Activated T-cell treated with anti-CD3 and anti-CD28 coated beads for 48 hours (primary cell): ENCODE results near the gene SEMA6D.

Experiments
- DNase-seq: peaks from one replicate; pipeline ENCODE4 v3.0.0-alpha.2; 2020; ENCODE audit warnings: low read depth

The SEMA6D gene

GRCh38 chr15:47717036-47717612 is at the start of gene SEMA6D:
TSS of gene SEMA6D (plus strand) at chr15:47717505. CDS start at chr15:47759799, 42,294 bp downstream.
- DNase-seq = no peak

DNA sequence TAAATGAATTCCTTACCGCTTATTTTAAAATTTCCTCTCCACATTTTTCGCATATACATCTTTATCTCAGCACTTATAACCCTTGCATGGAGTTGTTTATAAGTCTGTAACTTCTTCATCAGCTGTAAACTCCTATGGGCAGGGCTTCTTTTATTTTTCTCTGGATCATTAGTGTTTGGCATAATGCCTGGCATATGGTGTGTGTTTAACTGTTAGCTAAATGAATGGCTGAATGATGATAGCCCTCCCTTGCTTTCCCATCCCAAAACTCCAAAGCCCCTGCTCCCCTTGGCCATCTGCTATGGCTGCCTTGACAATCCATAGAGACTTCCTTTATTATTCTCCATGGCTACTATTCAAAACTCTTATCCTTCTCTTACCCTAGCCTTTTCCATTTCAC is 48.1 kb upstream of the SEMA6D start:
- no peak for DNase-seq

GRCh38 chr15:47670365-47670764 is 46.9 kb upstream of the SEMA6D start:
- no peak for DNase-seq

GRCh38 chr15:47673232-47673761 is 44.0 kb upstream of the SEMA6D start:
- DNase-seq = no peak

GRCh38 chr15:47674586-47675232 is 42.6 kb upstream of the SEMA6D start:
- DNase-seq = no peak

DNA sequence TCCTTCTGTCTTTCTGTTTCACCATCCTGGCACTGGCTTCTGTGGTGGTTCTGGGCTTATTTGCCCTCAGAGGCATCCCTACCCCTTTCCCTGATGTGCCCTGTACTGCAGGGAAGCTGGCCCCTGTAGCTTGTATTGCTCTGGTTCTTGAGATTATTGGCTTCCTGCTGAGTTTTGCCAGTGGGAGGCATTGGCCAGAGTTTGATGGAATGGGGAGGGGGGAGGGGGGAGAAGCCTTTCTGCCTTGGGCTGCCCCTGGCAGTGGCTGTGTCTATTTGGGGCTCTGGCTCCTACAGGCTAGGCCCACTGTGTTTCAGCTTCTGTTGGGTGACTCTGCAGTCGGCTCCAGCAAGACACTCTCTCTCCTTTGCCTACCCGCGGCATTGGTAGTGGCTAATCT is 41.6 kb upstream of the SEMA6D start:
- DNase-seq = no peak

- no peak for DNase-seq
These were observed 39.3 kb upstream of the SEMA6D start for GRCh38 chr15:47678040-47678439.

GRCh38 chr15:47682661-47683060 is 34.6 kb upstream of the SEMA6D start:
- no peak for DNase-seq

DNA sequence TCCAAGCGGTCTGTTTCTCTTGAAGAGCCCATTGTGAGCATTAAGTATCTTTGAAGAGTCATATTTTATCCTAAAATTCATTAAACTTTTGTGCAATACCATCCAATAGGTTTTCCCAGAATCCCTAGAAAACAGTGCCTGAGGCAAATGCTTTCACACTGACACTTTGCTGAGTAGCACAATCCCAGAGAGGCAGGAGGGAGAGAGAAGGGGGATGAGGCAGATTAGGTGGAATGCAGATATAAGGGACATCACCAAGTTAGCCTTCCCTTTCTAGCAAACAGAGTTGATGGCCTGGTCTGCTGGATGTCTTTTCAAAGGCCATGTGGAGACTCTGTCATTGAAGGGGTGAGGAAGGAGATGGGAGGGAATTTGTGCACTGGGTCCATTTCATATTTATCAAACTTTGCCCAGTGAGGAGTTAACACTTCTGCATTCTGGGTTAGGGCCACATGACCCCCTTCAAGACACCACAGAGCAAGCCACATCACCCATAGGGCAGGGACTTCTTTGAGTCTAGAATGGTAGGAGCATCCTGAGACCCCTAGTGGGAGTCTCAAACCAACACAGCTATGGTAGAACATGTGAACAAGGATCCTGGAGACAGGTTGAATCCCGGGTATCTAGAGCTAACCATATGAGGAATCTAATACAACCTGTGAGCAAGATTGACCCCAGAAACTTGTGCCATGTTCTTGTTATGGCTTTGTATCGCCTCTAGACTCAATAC is 32.0 kb upstream of the SEMA6D start:
- DNase-seq = no peak

GRCh38 chr15:47688573-47689086 is 28.7 kb upstream of the SEMA6D start:
- no peak for DNase-seq

DNA sequence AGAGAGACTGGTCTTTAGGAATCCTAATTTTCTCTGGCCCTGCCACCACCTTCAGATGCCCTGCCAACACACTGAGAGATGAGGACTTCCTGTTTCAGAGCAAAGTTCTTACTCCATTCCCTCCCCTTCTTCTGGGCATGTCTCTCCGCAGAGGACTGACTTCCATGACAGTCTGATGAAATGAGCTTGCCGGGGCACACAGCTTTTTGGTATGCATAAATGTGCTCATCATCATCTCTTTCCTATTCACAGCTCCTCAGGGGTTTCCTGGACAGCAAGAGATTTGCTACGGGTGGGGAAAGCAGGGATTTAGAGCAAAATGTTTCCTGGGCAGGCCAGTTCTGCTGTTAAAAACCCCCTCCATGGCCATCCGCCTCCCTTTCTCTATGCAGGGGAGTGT is 27.6 kb upstream of the SEMA6D start:
- no peak for DNase-seq

- no peak for DNase-seq
These were observed 25.4 kb upstream of the SEMA6D start for GRCh38 chr15:47691882-47692281.

GRCh38 chr15:47696351-47696750 is 21.0 kb upstream of the SEMA6D start:
- no peak for DNase-seq

- no peak for DNase-seq
These were observed 11.9 kb upstream of the SEMA6D start for GRCh38 chr15:47705281-47705997.

GRCh38 chr15:47707391-47707790 is 9.9 kb upstream of the SEMA6D start:
- no peak for DNase-seq

DNA sequence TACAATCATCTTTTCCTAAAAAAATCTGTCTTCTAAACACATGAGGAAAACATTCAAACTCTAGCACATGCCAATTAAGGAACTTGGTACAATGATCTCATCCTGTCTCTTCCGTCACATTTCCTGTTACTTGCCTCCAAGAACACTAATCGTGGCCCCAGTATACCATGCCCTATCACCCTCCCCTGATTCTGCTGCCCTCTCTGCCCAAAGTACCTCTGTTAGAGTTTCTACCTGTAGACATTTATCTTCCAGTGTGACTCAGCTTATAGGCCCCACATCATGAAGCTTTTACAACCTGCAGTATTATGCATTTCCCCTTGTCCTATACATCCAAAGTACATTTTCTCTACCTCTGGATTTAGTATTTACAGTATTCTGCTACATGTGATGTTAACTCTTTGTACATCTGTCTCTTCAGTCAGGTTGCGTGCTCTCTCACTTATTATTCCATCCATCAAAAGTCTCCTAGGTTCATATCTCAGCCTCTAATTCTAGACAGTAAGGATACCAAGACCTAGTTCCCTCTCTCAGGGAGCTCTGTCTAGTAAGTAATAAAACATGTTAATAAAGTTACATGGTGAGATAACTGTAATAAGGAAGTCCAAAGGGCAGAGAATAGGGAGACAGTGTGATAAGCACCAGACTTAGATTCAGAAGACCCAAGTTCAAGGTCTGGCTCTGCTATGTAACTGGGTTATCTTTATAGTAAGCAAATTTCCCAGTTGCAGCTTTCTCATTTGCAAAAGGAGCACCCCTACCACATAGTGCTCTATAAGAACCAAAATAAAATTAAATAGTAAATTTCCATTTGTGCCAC is 8.9 kb upstream of the SEMA6D start:
- DNase-seq = no peak

- no peak for DNase-seq
These were observed 5.7 kb upstream of the SEMA6D start for GRCh38 chr15:47711655-47712054.

DNA sequence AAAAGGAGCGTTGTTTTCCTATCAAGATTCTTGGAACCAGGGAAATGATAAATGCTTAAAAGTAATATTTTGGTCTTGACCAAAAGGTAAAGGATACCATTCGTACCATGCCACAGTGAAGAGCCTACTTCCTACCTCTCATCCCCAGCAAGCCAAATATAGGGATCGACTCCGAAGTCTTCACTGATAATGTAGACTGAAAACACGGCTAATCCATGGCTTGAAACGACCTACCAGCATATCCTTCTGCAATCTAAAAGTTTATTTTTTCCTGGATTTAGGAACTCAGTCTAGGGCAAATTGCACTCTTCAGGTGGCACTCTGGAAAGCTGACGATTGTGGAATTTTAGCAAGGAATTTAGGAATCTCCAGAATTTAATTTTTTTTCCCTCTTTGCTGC is 1.9 kb upstream of the SEMA6D start:
- no peak for DNase-seq

DNA sequence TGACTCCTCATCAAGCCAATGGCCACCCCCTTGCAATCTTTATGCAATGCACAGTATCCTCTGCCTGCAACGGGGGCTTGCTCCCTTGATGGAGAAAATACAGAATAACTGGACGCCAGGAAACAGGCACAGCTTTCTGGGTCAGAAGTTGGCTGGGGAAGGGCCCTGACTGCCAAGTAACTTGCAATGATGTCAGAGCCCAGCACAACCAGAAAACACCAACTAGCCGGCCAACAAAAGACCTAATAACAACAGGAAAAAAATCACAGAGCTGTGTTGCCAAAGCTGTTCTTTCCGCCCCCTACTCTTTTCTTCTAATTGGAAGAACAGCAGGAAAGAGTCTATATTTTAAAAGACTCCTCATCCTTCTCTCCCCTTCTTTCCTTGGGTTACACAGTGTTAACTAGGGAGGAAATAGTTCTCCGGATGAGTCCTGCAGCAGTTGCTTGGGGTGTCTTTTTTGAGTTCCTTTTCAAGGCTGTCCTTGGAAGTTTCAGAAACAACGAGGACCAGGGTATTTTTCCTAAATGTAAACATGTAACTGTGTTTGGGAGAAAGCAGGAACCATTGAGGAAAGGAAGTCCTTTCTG is 1.4 kb upstream of the SEMA6D start:
- DNase-seq = no peak

DNA sequence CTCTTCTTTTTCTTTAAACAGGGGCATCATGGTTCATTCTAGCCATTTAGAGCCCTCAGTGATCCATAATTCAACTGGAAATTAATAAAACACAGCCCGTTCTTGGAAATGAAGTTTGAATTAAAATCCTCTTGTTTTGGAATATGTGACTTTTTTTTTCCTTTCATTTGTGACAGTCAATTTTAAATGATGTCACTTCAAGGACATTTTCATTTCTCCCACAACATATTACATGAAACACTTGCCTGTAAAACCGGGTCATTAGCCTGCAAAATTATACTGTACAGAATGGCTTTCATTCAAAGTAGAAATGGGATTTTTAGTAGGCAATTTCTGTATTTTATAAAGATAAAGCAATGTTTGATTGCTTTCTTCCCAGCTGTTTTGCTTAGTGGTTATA is 789 bp upstream of the SEMA6D start:
- DNase-seq = no peak
